GM23338 (cell line): ENCODE data around the gene ACVRL1. TPM values are rescaled to one million over a fixed set of nuclear protein-coding genes. Genes with fewer than 3 reads are reported as not detected.

Experiments used
- ATAC-seq: fragments of 200-7000 bp; cut with Tn5 transposase; 3 replicates; pipeline ENCODE4 v1.9.1; 2020
- DNase-seq: peaks from one replicate; pipeline ENCODE4 v3.0.0-alpha.2; 2015; ENCODE audit warnings: low spot score
- H2AFZ ChIP-seq: fragments of 200-600 bp; sonication (generic); 2 replicates; pipeline ENCODE4 v1.8.0; 2016; ENCODE audit warnings: antibody characterized with exemption, mild to moderate bottlenecking, moderate library complexity
- H3F3A ChIP-seq: fragments of 200-600 bp; sonication (generic); replicated peaks from 2 replicates; pipeline ENCODE4 v1.8.0; 2017; ENCODE audit warnings: antibody characterized with exemption, mixed run types, low read depth
- H3K27ac ChIP-seq: fragments of 200-600 bp; sonication (generic); 2 replicates; pipeline ENCODE4 v1.6.1; 2016; ENCODE audit warnings: low read depth
- H3K27me3 ChIP-seq: fragments of 200-600 bp; sonication (generic); 2 replicates; pipeline ENCODE4 v1.8.0; 2016; ENCODE audit warnings: mild to moderate bottlenecking, mixed run types, moderate library complexity; ENCODE audit not compliant: insufficient read depth
- H3K36me3 ChIP-seq: fragments of 200-600 bp; sonication (generic); 2 replicates; pipeline ENCODE4 v1.8.0; 2016; ENCODE audit warnings: mild to moderate bottlenecking; ENCODE audit not compliant: insufficient read depth
- H3K4me1 ChIP-seq: fragments of 200-600 bp; sonication (generic); 2 replicates; pipeline ENCODE4 v1.8.0; 2016; ENCODE audit warnings: mild to moderate bottlenecking, moderate library complexity; ENCODE audit not compliant: insufficient read depth
- H3K4me2 ChIP-seq: fragments of 200-600 bp; sonication (generic); 2 replicates; pipeline ENCODE4 v1.7.1; 2017; ENCODE audit warnings: mixed run types
- H3K4me3 ChIP-seq: fragments of 200-600 bp; sonication (generic); 2 replicates; pipeline ENCODE4 v1.6.1; 2016; ENCODE audit warnings: mixed run types
- H3K79me2 ChIP-seq: fragments of 200-600 bp; sonication (generic); replicated peaks from 2 replicates; pipeline ENCODE4 v1.8.0; 2017; ENCODE audit warnings: mild to moderate bottlenecking; ENCODE audit not compliant: insufficient read depth
- H3K9me2 ChIP-seq: fragments of 200-600 bp; sonication (generic); 2 replicates; pipeline ENCODE4 v1.8.0; 2017; ENCODE audit not compliant: insufficient read depth
- H4K20me1 ChIP-seq: fragments of 200-600 bp; sonication (generic); replicated peaks from 2 replicates; pipeline ENCODE4 v1.8.0; 2017; ENCODE audit warnings: mild to moderate bottlenecking; ENCODE audit not compliant: insufficient read depth
- H3K27ac Mint-ChIP-seq: 2 replicates; pipeline ENCODE4 v1.8.0; 2020; ENCODE audit warnings: inconsistent platforms, mild to moderate bottlenecking, moderate library complexity, mixed read lengths
- H3K27me3 Mint-ChIP-seq: 3 replicates; pipeline ENCODE4 v1.8.0; 2022; ENCODE audit warnings: low read depth, mild to moderate bottlenecking, moderate library complexity, mixed read lengths, inconsistent platforms; ENCODE audit not compliant: insufficient read depth, poor library complexity
- H3K36me3 Mint-ChIP-seq: 3 replicates; pipeline ENCODE4 v1.8.0; 2021; ENCODE audit warnings: low read depth, mild to moderate bottlenecking, inconsistent platforms, moderate library complexity, mixed read lengths
- H3K4me1 Mint-ChIP-seq: 3 replicates; pipeline ENCODE4 v1.8.0; 2020; ENCODE audit warnings: mild to moderate bottlenecking, inconsistent platforms, mixed read lengths
- H3K4me3 Mint-ChIP-seq: 3 replicates; pipeline ENCODE4 v1.8.0; 2021; ENCODE audit warnings: moderate library complexity, mild to moderate bottlenecking, inconsistent platforms, mixed read lengths
- H3K9me3 Mint-ChIP-seq: 3 replicates; pipeline ENCODE4 v1.8.0; 2020; ENCODE audit warnings: moderate library complexity, mild to moderate bottlenecking, inconsistent platforms, mixed read lengths
- CREB1 ChIP-seq: fragments of 250-450 bp; sonication (Bioruptor Pico); IDR thresholded peaks from 2 replicates; pipeline ENCODE4 v1.5.0; 2020; ENCODE audit warnings: low read depth, mild to moderate bottlenecking, moderate library complexity
- EZH2 ChIP-seq: fragments of 200-600 bp; sonication (generic); IDR thresholded peaks from one replicate; pipeline ENCODE4 v1.8.0; 2017; ENCODE audit warnings: antibody characterized with exemption, mild to moderate bottlenecking, low read depth; ENCODE audit not compliant: unreplicated experiment
- EZH2phosphoT487 ChIP-seq: fragments of 200-600 bp; sonication (generic); IDR thresholded peaks from one replicate; pipeline ENCODE4 v1.8.1; 2018; ENCODE audit warnings: antibody characterized with exemption; ENCODE audit not compliant: unreplicated experiment
- JUNB ChIP-seq: IDR thresholded peaks from one replicate; pipeline ENCODE4 v1.6.1; 2016; ENCODE audit warnings: antibody characterized with exemption; ENCODE audit not compliant: unreplicated experiment
- NANOG ChIP-seq: IDR thresholded peaks from 2 replicates; pipeline ENCODE4 v1.6.1; 2016; ENCODE audit warnings: antibody characterized with exemption, borderline replicate concordance
- POLR2AphosphoS5 ChIP-seq: IDR thresholded peaks from 2 replicates; pipeline ENCODE4 v1.6.1; 2016; ENCODE audit warnings: antibody characterized with exemption, low read depth
- REST ChIP-seq: IDR thresholded peaks from one replicate; pipeline ENCODE4 v1.6.1; 2018; ENCODE audit warnings: antibody characterized with exemption; ENCODE audit not compliant: unreplicated experiment
- STAT1 ChIP-seq: IDR thresholded peaks from one replicate; pipeline ENCODE4 v1.6.1; 2016; ENCODE audit warnings: antibody characterized with exemption; ENCODE audit not compliant: unreplicated experiment
- ZNF114 ChIP-seq: fragments of 250-450 bp; sonication (Bioruptor Pico); IDR thresholded peaks from 2 replicates; pipeline ENCODE4 v1.5.0; 2020; ENCODE audit warnings: mild to moderate bottlenecking, moderate library complexity
- ZNF331 ChIP-seq: fragments of 250-450 bp; sonication (Bioruptor Pico); IDR thresholded peaks from 2 replicates; pipeline ENCODE4 v1.5.0; 2020; ENCODE audit warnings: low read depth, mild to moderate bottlenecking, moderate library complexity
- ZNF462 ChIP-seq: fragments of 250-450 bp; sonication (Bioruptor Pico); IDR thresholded peaks from 2 replicates; pipeline ENCODE4 v1.5.0; 2020; ENCODE audit warnings: mild to moderate bottlenecking, moderate library complexity
- polyA plus RNA-seq: library from polyadenylated mRNA; unstranded; fragments of >200 nt; fragmentation: Nextera tagmentation; extraction: Ambion mirVana; gene quantifications from 2 replicates; pipeline ENCODE4 v1.2.1, GENCODE V29; 2016
- total RNA-seq: library from RNA; depleted of rRNA; stranded (reverse); fragments of >200 nt; shearing (Covaris generic); gene quantifications from 2 replicates; pipeline ENCODE4 v1.2.3, GENCODE V29; 2014
- TF ChIP-seq, protein P1 (sequence below), 2 experiments: fragments of 200-600 bp in 1 of 2; sonication (generic) in 1 of 2; conservative IDR thresholded peaks; 2 replicates each; pipeline versions ENCODE4 v1.5.1 to v1.6.1; 2016 to 2017; ENCODE audit warnings: antibody characterized with exemption in 2 of 2, low read depth in 2 of 2, mild to moderate bottlenecking in 2 of 2, moderate library complexity in 1 of 2
- TF ChIP-seq, protein P2 (sequence below): IDR thresholded peaks from 2 replicates; pipeline ENCODE4 v1.6.1; 2016; ENCODE audit warnings: antibody characterized with exemption

The ACVRL1 gene
- total and polyA plus RNA-seq, 2 experiments from 2014 or later = 0.28 TPM; not detected in 1

DNA sequence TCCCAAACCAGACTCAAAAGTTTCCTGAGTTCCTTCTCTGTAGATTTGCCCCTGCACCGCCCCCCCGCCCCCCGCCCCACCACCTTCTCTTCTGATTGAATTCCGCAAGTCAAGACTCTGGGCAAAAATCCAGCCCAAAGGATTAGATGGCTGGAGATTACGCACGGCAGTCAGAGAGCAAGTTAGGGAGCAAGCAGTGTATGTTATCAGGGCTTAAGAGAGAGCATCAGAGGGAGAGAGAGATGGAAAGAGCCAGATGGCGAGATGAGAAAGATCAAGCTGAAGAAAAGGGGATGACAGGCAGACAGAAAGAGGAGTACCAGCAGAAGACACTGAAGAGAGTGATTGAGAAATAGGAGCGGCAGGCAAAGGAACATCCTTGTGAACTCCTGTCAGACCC is 33.3 kb upstream of the ACVRL1 start:
- Histone ChIP-seq H3K79me2 (no peaks in the 10 kb centered on the region), H3K4me1 (peaks cover 21% of the 10 kb centered on the region), H3K4me3 (no peak overlapping the region), H3K4me2 (no peak overlapping the region), H2AFZ (no peak overlapping the region), H3K36me3 (no peaks in the 10 kb centered on the region), H3K9me2 (no peaks in the 10 kb centered on the region), H3K27me3 (peaks cover 18% of the 10 kb centered on the region), H4K20me1 (no peaks in the 10 kb centered on the region), H3K27ac (no peak overlapping the region), H3F3A (peaks cover 16% of the 10 kb centered on the region; the same call in 1 of the 2 replicates)
- ATAC-seq (no peak), DNase-seq (no peak)
- Mint-ChIP-seq H3K9me3 (no peaks in the 10 kb centered on the region), H3K4me1 (peaks cover 27% of the 10 kb centered on the region), H3K4me3 (no peak overlapping the region), H3K27me3 (peaks cover 6% of the 10 kb centered on the region), H3K36me3 (no peaks in the 10 kb centered on the region), H3K27ac (no peak overlapping the region)
- no peak for TF ChIP-seq STAT1
- TF ChIP-seq, protein P1, sequence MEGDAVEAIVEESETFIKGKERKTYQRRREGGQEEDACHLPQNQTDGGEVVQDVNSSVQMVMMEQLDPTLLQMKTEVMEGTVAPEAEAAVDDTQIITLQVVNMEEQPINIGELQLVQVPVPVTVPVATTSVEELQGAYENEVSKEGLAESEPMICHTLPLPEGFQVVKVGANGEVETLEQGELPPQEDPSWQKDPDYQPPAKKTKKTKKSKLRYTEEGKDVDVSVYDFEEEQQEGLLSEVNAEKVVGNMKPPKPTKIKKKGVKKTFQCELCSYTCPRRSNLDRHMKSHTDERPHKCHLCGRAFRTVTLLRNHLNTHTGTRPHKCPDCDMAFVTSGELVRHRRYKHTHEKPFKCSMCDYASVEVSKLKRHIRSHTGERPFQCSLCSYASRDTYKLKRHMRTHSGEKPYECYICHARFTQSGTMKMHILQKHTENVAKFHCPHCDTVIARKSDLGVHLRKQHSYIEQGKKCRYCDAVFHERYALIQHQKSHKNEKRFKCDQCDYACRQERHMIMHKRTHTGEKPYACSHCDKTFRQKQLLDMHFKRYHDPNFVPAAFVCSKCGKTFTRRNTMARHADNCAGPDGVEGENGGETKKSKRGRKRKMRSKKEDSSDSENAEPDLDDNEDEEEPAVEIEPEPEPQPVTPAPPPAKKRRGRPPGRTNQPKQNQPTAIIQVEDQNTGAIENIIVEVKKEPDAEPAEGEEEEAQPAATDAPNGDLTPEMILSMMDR (conservative IDR thresholded peaks at IDR 0.05; ENCODE audit: low read depth in 2 of 2) = no peak
- TF ChIP-seq NANOG = no peak
- no peak for TF ChIP-seq ZNF331
- TF ChIP-seq CREB1 (CRISPR knock-in tag) = no peak
- TF ChIP-seq, protein P2, sequence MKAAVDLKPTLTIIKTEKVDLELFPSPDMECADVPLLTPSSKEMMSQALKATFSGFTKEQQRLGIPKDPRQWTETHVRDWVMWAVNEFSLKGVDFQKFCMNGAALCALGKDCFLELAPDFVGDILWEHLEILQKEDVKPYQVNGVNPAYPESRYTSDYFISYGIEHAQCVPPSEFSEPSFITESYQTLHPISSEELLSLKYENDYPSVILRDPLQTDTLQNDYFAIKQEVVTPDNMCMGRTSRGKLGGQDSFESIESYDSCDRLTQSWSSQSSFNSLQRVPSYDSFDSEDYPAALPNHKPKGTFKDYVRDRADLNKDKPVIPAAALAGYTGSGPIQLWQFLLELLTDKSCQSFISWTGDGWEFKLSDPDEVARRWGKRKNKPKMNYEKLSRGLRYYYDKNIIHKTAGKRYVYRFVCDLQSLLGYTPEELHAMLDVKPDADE = no peak
- TF ChIP-seq POLR2AphosphoS5 = no peak
- TF ChIP-seq JUNB = no peak
- TF ChIP-seq EZH2phosphoT487 = no peak
- no peak for TF ChIP-seq ZNF462 (CRISPR knock-in tag)
- TF ChIP-seq REST = no peak
- TF ChIP-seq EZH2 = no peak
- TF ChIP-seq ZNF114 (CRISPR knock-in tag) = no peak
